PC-3 (cell line): ENCODE measurements around the gene KLHL14.

Experiments
- EZH2 ChIP-seq: fragments of 300-600 bp; sonication (generic); IDR thresholded peaks from one replicate; pipeline ENCODE4 v1.6.1; 2017; ENCODE audit warnings: antibody characterized with exemption, mild to moderate bottlenecking, low read length; ENCODE audit not compliant: unreplicated experiment
- EZH2phosphoT487 ChIP-seq: fragments of 300-600 bp; sonication (generic); IDR thresholded peaks from 2 replicates; pipeline ENCODE4 v1.6.1; 2018; ENCODE audit warnings: mild to moderate bottlenecking, antibody characterized with exemption, low read length, borderline replicate concordance
- TF ChIP-seq, protein P1 (sequence below): fragments of 300-600 bp; sonication (generic); conservative IDR thresholded peaks from 2 replicates; pipeline ENCODE4 v1.5.1; 2017; ENCODE audit warnings: antibody characterized with exemption, low read depth, mild to moderate bottlenecking, low read length

DNA sequence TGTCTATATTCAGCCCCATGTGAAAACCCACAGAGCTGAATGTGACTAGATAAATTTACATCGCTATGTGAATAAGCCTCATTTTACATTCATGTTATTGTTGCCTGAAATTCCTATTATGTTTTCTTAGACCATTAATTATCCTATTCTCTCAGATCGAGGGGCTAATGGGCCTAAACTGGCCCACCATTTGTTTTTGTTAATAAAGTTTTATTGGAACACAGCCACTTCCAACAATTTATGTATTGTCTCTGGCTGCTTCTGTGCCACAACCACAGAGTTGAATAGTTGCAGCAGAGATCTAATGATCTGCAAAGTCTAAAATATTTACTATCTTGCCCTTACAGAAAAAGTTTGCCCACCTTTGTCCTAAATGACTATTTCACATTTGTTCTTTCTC, 61.0 kb downstream of the KLHL14 start:
- TF ChIP-seq, protein P1, sequence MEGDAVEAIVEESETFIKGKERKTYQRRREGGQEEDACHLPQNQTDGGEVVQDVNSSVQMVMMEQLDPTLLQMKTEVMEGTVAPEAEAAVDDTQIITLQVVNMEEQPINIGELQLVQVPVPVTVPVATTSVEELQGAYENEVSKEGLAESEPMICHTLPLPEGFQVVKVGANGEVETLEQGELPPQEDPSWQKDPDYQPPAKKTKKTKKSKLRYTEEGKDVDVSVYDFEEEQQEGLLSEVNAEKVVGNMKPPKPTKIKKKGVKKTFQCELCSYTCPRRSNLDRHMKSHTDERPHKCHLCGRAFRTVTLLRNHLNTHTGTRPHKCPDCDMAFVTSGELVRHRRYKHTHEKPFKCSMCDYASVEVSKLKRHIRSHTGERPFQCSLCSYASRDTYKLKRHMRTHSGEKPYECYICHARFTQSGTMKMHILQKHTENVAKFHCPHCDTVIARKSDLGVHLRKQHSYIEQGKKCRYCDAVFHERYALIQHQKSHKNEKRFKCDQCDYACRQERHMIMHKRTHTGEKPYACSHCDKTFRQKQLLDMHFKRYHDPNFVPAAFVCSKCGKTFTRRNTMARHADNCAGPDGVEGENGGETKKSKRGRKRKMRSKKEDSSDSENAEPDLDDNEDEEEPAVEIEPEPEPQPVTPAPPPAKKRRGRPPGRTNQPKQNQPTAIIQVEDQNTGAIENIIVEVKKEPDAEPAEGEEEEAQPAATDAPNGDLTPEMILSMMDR, result no peak
- no peak for TF ChIP-seq EZH2
- no peak for TF ChIP-seq EZH2phosphoT487
